GM21576 (cell line): Measurements from ENCODE around the gene MCTP2.
"Not testable (repeated sequence)": the region's sequence is repeated elsewhere in the genome, so short reads cannot be mapped to it uniquely, and the experiment has no call there.

Experiments
- ATAC-seq: cut with Tn5 transposase; IDR thresholded peaks from one replicate; pipeline ENCODE4 v1.9.1; 2021; ENCODE audit warnings: mild to moderate bottlenecking, moderate library complexity; ENCODE audit not compliant: unreplicated experiment

MCTP2 gene

GRCh38 chr15:94235646-94236045 is 4.3 kb downstream of the MCTP2 start:
- ATAC-seq: no peak

GRCh38 chr15:94236608-94237007 is 5.2 kb downstream of the MCTP2 start:
- ATAC-seq: no peak

- ATAC-seq: no peak
Observed at GRCh38 chr15:94237903-94238302, 6.5 kb downstream of the MCTP2 start.

GRCh38 chr15:94238539-94239118 is 7.3 kb downstream of the MCTP2 start:
- ATAC-seq: peak; percentile 62

- ATAC-seq: no peak
Observed at GRCh38 chr15:94239474-94239873, 8.1 kb downstream of the MCTP2 start.

DNA sequence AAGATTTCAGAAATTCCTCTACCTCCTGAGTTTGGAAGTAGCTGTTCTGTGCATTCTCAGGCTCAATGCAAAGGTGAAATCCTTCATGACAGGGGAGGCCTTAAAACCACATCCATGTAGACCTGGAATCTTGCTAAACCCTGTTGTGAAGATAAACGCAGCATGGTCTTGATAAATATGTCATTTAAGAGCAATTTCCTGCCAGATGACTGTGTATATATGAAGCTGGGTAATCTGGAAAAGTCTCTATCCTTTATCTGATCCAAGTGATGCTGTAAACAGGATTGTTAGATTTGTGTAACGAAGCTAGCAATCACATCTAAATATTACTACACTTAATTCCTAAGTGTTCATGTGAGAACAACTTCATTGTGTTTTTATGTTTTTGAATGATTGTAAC is 9.1 kb downstream of the MCTP2 start:
- no peak for ATAC-seq

DNA sequence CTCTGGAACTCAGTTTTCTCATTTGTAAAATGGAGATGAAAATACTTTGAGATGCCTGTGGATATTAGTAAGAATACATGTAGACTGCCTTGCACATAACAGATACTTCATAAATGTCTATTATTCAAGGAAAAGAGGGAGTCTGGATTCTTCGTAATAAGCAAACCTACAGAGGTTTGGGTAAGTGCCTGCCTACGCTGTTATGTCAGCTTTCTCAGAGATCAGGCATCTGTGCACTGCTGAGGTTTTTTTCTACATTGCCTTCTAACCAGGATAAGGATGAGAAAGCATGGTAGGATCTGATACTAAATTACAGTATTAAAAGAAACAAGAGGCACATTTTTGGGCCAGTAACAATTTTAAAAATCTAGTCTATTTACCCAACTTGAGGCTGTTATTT is 10.9 kb downstream of the MCTP2 start:
- ATAC-seq: no peak

GRCh38 chr15:94243003-94243402 is 11.6 kb downstream of the MCTP2 start:
- not testable (repeated sequence) for ATAC-seq

GRCh38 chr15:94243418-94243817 is 12.1 kb downstream of the MCTP2 start:
- ATAC-seq: no peak

GRCh38 chr15:94246016-94246415 is 14.7 kb downstream of the MCTP2 start:
- ATAC-seq: no peak

- no peak for ATAC-seq
Observed at GRCh38 chr15:94247789-94248638, 16.7 kb downstream of the MCTP2 start.

GRCh38 chr15:94250801-94251200 is 19.4 kb downstream of the MCTP2 start:
- no peak for ATAC-seq

- no peak for ATAC-seq
Observed at GRCh38 chr15:94252223-94252766, 20.9 kb downstream of the MCTP2 start.

GRCh38 chr15:94252906-94253491 is 21.6 kb downstream of the MCTP2 start:
- ATAC-seq: no peak

- peak; percentile 40 for ATAC-seq
Observed at GRCh38 chr15:94253742-94254141, 22.4 kb downstream of the MCTP2 start.

DNA sequence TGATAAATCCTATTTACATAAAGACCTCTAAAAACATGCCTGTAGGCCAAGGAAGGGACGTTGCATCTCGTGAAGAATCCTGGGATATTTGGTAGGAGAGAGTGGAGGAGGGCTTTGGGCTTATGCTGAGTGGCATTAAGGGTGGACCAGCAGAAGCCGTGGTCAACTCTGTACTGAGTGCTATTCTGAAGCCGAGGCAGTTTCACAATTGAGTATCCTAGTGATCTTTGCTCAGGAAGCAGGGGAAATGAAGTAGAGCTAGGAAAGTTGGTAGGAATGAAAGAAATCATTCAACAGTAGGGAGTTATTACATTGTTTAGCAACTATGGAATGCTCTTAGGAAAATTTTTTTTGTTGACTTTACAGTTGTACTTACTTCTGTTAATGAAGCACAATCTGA is 24.2 kb downstream of the MCTP2 start:
- ATAC-seq: no peak

- ATAC-seq: no peak
Observed at GRCh38 chr15:94256511-94256910, 25.1 kb downstream of the MCTP2 start.

- ATAC-seq: peak; percentile 1
Observed at GRCh38 chr15:94257776-94258175, 26.4 kb downstream of the MCTP2 start.

GRCh38 chr15:94258246-94258645 is 26.9 kb downstream of the MCTP2 start:
- peak; percentile 73 for ATAC-seq

DNA sequence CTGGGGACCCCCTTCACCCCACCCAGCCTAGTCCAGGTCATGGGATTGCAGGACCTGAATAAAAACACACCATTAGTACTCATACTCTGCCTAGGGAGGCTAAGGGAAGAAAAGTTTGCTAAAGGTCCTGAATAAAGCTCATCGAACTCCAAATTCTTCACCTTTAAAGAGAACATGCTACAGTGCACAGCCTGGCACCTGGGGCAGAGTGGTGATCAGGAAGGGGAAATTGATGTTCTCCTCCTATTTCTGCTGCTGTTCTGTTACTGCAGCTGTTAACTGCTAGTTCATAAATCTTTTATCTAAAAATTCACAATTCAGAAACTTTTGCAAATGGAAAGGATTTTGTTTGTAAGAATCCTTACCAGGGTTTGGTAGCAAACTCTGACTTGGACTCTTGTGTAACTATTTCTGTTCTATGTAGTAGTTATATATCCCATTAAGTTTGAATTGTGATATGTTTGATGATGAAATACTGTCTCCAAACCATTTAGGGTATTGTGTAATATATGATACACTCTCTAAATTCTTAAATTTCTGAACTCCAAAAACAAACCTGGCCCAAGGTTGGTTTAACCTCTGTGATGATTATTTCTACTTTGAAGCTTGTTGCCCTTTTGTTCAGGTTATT is 27.9 kb downstream of the MCTP2 start:
- no peak for ATAC-seq

GRCh38 chr15:94259863-94260262 is 28.5 kb downstream of the MCTP2 start:
- no peak for ATAC-seq
